ENCODE results near the gene RPL23.

DNA sequence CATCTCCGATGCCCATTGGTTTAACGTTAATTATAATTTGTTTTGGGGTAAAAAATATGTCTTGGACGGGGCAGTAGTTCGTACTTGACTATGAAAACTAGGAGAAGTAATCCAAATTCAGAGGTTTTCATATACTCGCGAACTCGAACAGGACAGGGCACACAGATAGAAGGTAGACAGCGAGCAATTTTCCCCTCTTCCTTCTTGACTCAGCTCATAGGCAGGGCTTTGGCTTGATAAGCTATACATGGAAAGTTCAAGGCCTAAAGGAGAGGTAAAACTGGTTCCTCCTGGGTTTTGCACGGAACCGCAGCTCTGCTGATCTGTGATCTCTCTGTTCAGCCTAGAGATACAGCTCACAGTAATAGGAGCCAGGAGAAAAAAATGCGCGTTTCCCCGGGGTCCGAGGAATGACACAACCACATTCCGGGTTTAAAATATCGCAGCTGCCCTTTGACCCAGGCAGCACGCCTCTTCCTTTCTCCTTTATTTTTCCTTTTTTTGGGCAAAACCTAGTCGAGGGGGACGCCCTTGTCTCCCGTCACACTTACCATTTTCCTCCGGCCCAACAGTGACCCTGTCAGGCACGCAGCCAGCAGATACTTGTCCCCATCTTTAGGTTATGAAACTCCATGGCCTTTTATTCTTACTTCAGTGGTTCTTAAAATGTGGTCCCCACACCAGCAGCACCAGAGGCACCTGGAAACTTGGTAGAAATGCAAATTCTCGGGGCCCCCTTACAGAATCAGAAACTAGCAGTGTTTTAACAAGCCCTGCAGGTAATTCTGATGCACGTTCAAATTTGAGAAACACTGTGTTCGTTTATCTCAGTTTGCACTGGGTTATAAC is 14.7 kb upstream of the RPL23 start:
- TF ChIP-seq, protein P1, sequence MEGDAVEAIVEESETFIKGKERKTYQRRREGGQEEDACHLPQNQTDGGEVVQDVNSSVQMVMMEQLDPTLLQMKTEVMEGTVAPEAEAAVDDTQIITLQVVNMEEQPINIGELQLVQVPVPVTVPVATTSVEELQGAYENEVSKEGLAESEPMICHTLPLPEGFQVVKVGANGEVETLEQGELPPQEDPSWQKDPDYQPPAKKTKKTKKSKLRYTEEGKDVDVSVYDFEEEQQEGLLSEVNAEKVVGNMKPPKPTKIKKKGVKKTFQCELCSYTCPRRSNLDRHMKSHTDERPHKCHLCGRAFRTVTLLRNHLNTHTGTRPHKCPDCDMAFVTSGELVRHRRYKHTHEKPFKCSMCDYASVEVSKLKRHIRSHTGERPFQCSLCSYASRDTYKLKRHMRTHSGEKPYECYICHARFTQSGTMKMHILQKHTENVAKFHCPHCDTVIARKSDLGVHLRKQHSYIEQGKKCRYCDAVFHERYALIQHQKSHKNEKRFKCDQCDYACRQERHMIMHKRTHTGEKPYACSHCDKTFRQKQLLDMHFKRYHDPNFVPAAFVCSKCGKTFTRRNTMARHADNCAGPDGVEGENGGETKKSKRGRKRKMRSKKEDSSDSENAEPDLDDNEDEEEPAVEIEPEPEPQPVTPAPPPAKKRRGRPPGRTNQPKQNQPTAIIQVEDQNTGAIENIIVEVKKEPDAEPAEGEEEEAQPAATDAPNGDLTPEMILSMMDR (IDR thresholded peaks at IDR 0.05; ENCODE audit: insufficient read depth, low read length): no peak
- no peak for TF ChIP-seq GABPA (IDR thresholded peaks at IDR 0.05; ENCODE audit: low read depth)
- no peak for TF ChIP-seq POLR2AphosphoS5 (IDR thresholded peaks at IDR 0.05; ENCODE audit: low read depth)
- TF ChIP-seq, protein P2, sequence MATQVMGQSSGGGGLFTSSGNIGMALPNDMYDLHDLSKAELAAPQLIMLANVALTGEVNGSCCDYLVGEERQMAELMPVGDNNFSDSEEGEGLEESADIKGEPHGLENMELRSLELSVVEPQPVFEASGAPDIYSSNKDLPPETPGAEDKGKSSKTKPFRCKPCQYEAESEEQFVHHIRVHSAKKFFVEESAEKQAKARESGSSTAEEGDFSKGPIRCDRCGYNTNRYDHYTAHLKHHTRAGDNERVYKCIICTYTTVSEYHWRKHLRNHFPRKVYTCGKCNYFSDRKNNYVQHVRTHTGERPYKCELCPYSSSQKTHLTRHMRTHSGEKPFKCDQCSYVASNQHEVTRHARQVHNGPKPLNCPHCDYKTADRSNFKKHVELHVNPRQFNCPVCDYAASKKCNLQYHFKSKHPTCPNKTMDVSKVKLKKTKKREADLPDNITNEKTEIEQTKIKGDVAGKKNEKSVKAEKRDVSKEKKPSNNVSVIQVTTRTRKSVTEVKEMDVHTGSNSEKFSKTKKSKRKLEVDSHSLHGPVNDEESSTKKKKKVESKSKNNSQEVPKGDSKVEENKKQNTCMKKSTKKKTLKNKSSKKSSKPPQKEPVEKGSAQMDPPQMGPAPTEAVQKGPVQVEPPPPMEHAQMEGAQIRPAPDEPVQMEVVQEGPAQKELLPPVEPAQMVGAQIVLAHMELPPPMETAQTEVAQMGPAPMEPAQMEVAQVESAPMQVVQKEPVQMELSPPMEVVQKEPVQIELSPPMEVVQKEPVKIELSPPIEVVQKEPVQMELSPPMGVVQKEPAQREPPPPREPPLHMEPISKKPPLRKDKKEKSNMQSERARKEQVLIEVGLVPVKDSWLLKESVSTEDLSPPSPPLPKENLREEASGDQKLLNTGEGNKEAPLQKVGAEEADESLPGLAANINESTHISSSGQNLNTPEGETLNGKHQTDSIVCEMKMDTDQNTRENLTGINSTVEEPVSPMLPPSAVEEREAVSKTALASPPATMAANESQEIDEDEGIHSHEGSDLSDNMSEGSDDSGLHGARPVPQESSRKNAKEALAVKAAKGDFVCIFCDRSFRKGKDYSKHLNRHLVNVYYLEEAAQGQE (IDR thresholded peaks at IDR 0.05; ENCODE audit: insufficient replicate concordance, low read depth): peak; percentile 37

Data from HL-60 (cell line).